K562 (cell line): ENCODE data around the gene SMIM23. TPM values are rescaled to one million over a fixed set of nuclear protein-coding genes. Genes with fewer than 3 reads are reported as not detected.
A peak's percentile ranks its signal among the peaks of the same experiment; 100 is the strongest.
"Not testable (repeated sequence)": the region's sequence is repeated elsewhere in the genome, so short reads cannot be mapped to it uniquely, and the experiment has no call there.

Experiments
- ATAC-seq: fragments of 200-7000 bp; cut with Tn5 transposase; 3 replicates; pipeline ENCODE4 v1.9.1; 2020; ENCODE audit warnings: moderate library complexity
- BruUV-seq: library from RNA; stranded (reverse); fragments of 400-500 nt; replicated peaks from 2 replicates; lab custom pipeline; 2021; lab: Mats Ljungman, UMichigan
- CTCF ChIA-PET: fragments of 300-600 bp; formaldehyde crosslinking; extraction: SDS; loops from one replicate; lab custom pipeline; 2021; ENCODE audit warnings: low intra/inter-chr PET ratio; lab: Yijun Ruan, JAX
- POLR2A ChIA-PET: fragments of 300-600, 350-650 bp; sonication (Branson Sonifier 250); formaldehyde crosslinking; extraction: SDS; loops from one replicate; lab custom pipeline; 2021; ENCODE audit warnings: antibody characterized with exemption, inconsistent platforms; lab: Yijun Ruan, JAX
- DNase-seq, 4 experiments: peaks; one replicate each; pipeline versions ENCODE4 v3.0.0 to v3.0.0-alpha.2; 2011 to 2018; ENCODE audit warnings: low spot score in 3 of 4, mixed read lengths in 3 of 4; ENCODE audit errors: extremely low read depth in 1 of 4
- FAIRE-seq: peaks from 2 replicates; lab custom pipeline; 2011; peaks lifted over from hg19 to GRCh38; lab: Jason Lieb, UNC
- H2AFZ ChIP-seq: 2 replicates; pipeline ENCODE4 v1.6.0; 2011; ENCODE audit warnings: low read depth, low read length, control low read depth, inconsistent platforms
- H3K27ac ChIP-seq: fragments of 200-600 bp; 3 replicates; pipeline ENCODE4 v1.8.0; 2011; ENCODE audit warnings: low read depth, mild to moderate bottlenecking, control low read depth, inconsistent platforms, low read length, moderate library complexity, mixed read lengths; ENCODE audit errors: extremely low read depth
- H3K27me3 ChIP-seq, 2 experiments: fragments of 300-600 bp in 1 of 2; 2 replicates in 1 of 2; 3 replicates in 1 of 2; pipeline versions ENCODE4 v1.6.0 to v1.8.0; 2011; ENCODE audit warnings: inconsistent platforms in 2 of 2, low read length in 2 of 2, mild to moderate bottlenecking in 1 of 2, mixed read lengths in 1 of 2, moderate library complexity in 1 of 2; ENCODE audit not compliant: control insufficient read depth in 2 of 2, insufficient read depth in 2 of 2
- H3K36me3 ChIP-seq: fragments of 300-600 bp; 3 replicates; pipeline ENCODE4 v1.8.0; 2011; ENCODE audit warnings: mild to moderate bottlenecking, low read length, inconsistent platforms; ENCODE audit not compliant: control insufficient read depth, insufficient read depth
- H3K4me1 ChIP-seq, 2 experiments: fragments of 200-600 bp in 1 of 2; replicated peaks in 1 of 2; 2 replicates in 1 of 2; 3 replicates in 1 of 2; pipeline versions ENCODE4 v1.5.1 to v1.8.0; 2011; ENCODE audit warnings: inconsistent platforms in 2 of 2, low read length in 2 of 2, mild to moderate bottlenecking in 1 of 2, mixed read lengths in 1 of 2, moderate library complexity in 1 of 2; ENCODE audit not compliant: control insufficient read depth in 2 of 2, insufficient read depth in 2 of 2
- H3K4me2 ChIP-seq: 2 replicates; pipeline ENCODE4 v1.6.1; 2011; ENCODE audit warnings: low read length, control low read depth, inconsistent platforms, mixed read lengths; ENCODE audit not compliant: insufficient read depth
- H3K4me3 ChIP-seq: fragments of 200-600 bp; sonication (generic), shearing (Covaris generic); 2 replicates; pipeline ENCODE4 v1.5.1; 2016; ENCODE audit warnings: control low read depth, inconsistent platforms
- H3K79me2 ChIP-seq: fragments of 200-600 bp; 3 replicates; pipeline ENCODE4 v1.8.0; 2011; ENCODE audit warnings: low read length, inconsistent platforms; ENCODE audit not compliant: control insufficient read depth, insufficient read depth
- H3K9ac ChIP-seq, 2 experiments: 2 replicates each; pipeline versions ENCODE4 v1.6.0 to v1.6.1; 2011; ENCODE audit warnings: low read depth in 2 of 2, low read length in 2 of 2, control low read depth in 1 of 2, inconsistent platforms in 1 of 2, mild to moderate bottlenecking in 1 of 2, mixed read lengths in 1 of 2; ENCODE audit not compliant: insufficient read depth in 1 of 2
- H3K9me1 ChIP-seq: one replicate; pipeline ENCODE4 v1.6.0; 2011; ENCODE audit warnings: inconsistent platforms, mild to moderate bottlenecking, low read length, moderate library complexity; ENCODE audit not compliant: control insufficient read depth, insufficient read depth
- H3K9me3 ChIP-seq: replicated peaks from 2 replicates; pipeline ENCODE4 v1.5.1; 2011; ENCODE audit warnings: low read depth, low read length, inconsistent platforms; ENCODE audit not compliant: control insufficient read depth, insufficient read depth
- H4K20me1 ChIP-seq: replicated peaks from 2 replicates; pipeline ENCODE4 v1.6.1; 2011; ENCODE audit warnings: low read length, inconsistent platforms, mixed read lengths; ENCODE audit not compliant: control insufficient read depth, insufficient read depth
- C11orf30 ChIP-seq: fragments of 450-650 bp; IDR thresholded peaks from 2 replicates; pipeline ENCODE4 v1.6.1; 2016; ENCODE audit warnings: low read depth, mild to moderate bottlenecking
- MAFG ChIP-seq: fragments of 450-650 bp; conservative IDR thresholded peaks from 2 replicates; pipeline ENCODE4 v1.6.1; 2016; ENCODE audit warnings: missing genetic modification characterization, missing compliant biosample characterization
- MAFK ChIP-seq: IDR thresholded peaks from 2 replicates; pipeline ENCODE4 v1.6.1; 2011; ENCODE audit warnings: low read length, improper control_type of control experiment
- NFE2 ChIP-seq: IDR thresholded peaks from 2 replicates; pipeline ENCODE4 v1.6.1; 2014; ENCODE audit warnings: antibody characterized with exemption, low read depth
- NFYB ChIP-seq: IDR thresholded peaks from 2 replicates; pipeline ENCODE4 v1.6.1; 2011; ENCODE audit warnings: mild to moderate bottlenecking, moderate library complexity; ENCODE audit not compliant: insufficient read length; ENCODE audit errors: extremely low read depth
- ZNF316 ChIP-seq: fragments of 450-650 bp; IDR thresholded peaks from 2 replicates; pipeline ENCODE4 v1.6.1; 2016
- WGBS: fragments of 100-300 bp; shearing (Covaris generic); methylation state at CpG from one replicate; pipeline ENCODE4 v1.1.6; 2016; ENCODE audit warnings: low coverage, mixed read lengths; ENCODE audit not compliant: insufficient coverage; ENCODE audit errors: missing lambda C conversion rate; 5-methylcytosine and 5-hydroxymethylcytosine counted together
- in situ Hi-C: fragments of 300-500 bp; cut with MboI; formaldehyde crosslinking; loops from 4 replicates; pipeline ENCODE4 v1.15.0; 2018; ENCODE audit warnings: inconsistent platforms, mixed read lengths
- intact Hi-C: fragments of 100-400 bp; cut with micrococcal nuclease; formaldehyde crosslinking; loops from 2 replicates; pipeline ENCODE4 v1.14.2; 2022
- polyA plus RNA-seq, 8 experiments: library from polyadenylated mRNA; depleted of rRNA in 4 of 8; stranded (reverse) in 5 of 8; unstranded in 3 of 8; fragments of >200 nt; fragmentation: Nextera tagmentation in 2 of 8; fragmentation: Illumina TruSeq in 1 of 8; extraction: Ambion mirVana in 2 of 8; extraction: Trizol in 1 of 8; gene quantifications; 2 replicates each; pipeline versions ENCODE4 v1.2.1 to v1.2.3, GENCODE V29; 2011 to 2014; ENCODE audit warnings: inconsistent platforms in 1 of 8, missing spikeins in 1 of 8
- total RNA-seq, 7 experiments: library from RNA; depleted of rRNA in 6 of 7; stranded (reverse); fragments of >200 nt in 6 of 7; fragmentation: Illumina TruSeq in 2 of 7; extraction: Trizol in 2 of 7; gene quantifications; 2 replicates each; pipeline versions ENCODE4 v1.2.1 to v1.2.3, GENCODE V29; 2011 to 2021; ENCODE audit warnings: low replicate concordance in 1 of 7

The SMIM23 gene
- total and polyA plus RNA-seq, 9 of the 15 experiments (the other 6 are each of a cell fraction or from before 2014, with no cell fraction given) = not detected

- BruUV-seq, H3K9me1 ChIP-seq, H3K9ac ChIP-seq, in situ Hi-C loops: not testable (repeated sequence)
- 0 out of 2 replicates have a peak, but pooled peaks have one; percentile 26 for TF ChIP-seq NFE2
- peak; percentile 89 for TF ChIP-seq ZNF316
- TF ChIP-seq NFYB = peak; percentile 73
- TF ChIP-seq MAFK = 0 out of 2 replicates have a peak, but pooled peaks have one; percentile 9
- peak; percentile 67 for TF ChIP-seq MAFG (tag)
- peak; percentile 75 for TF ChIP-seq C11orf30
- TF ChIP-seq, all 486 proteins: peak for 6; not testable (repeated sequence) for 480
- H3K27ac ChIP-seq, H3K79me2 ChIP-seq, H3K4me3 ChIP-seq, CTCF ChIA-PET, DNase-seq, H4K20me1 ChIP-seq, H3K4me1 ChIP-seq, intact Hi-C loops, H3K36me3 ChIP-seq, H2AFZ ChIP-seq, H3K4me2 ChIP-seq, H3K9me3 ChIP-seq, FAIRE-seq: not testable (repeated sequence)
- WGBS = 2% methylated on average over 4 of the region's 4 CpGs
- H3K27me3 ChIP-seq = peaks cover 16 to 33% of the 10 kb centered on the region in 2 experiments
- ATAC-seq = peak; percentile 61
- POLR2A ChIA-PET = interaction anchor here (0.7 kb wide), 1 partner anchor 247 kb away, joined by 3 read pairs; no protein-coding TSS in a partner anchor
These were observed 3.9 kb upstream of the SMIM23 start for GRCh38 chr5:171781744-171782143.
